Lower leg skin (tissue), 4 donors: ENCODE data around the gene S100A8. TPM values are rescaled to one million over a fixed set of nuclear protein-coding genes. Genes with fewer than 3 reads are reported as not detected.

Source experiments
- DNase-seq, 2 donors: peaks; one replicate each; pipeline ENCODE4 v3.0.0-alpha.2; 2019; ENCODE audit warnings: low spot score in 2 of 2
- H3K4me3 ChIP-seq: fragments of 200-600 bp; sonication (generic); 2 replicates; pipeline ENCODE4 v1.5.1; 2017; ENCODE audit warnings: mild to moderate bottlenecking, low read depth; ENCODE audit not compliant: poor library complexity, severe bottlenecking
- CTCF ChIP-seq, 3 donors: fragments of 450-650 bp; IDR thresholded peaks; one replicate each; pipeline ENCODE4 v1.5.1; 2016; ENCODE audit warnings: antibody characterized with exemption in 3 of 3, mild to moderate bottlenecking in 3 of 3, moderate library complexity in 2 of 3
- POLR2A ChIP-seq, 2 donors: fragments of 450-650 bp; IDR thresholded peaks; one replicate each; pipeline ENCODE4 v1.6.1; 2016 to 2017; ENCODE audit warnings: antibody characterized with exemption in 2 of 2, mild to moderate bottlenecking in 1 of 2, moderate library complexity in 1 of 2
- WGBS, 2 donors: methylation state at CpG; one replicate each; pipeline ENCODE4 v1.1.5; 2018; 5-methylcytosine and 5-hydroxymethylcytosine counted together
- intact Hi-C: fragments of 100-400 bp; cut with DNase I; formaldehyde crosslinking; loops from one replicate; pipeline ENCODE4 v1.15.0; 2023; ENCODE audit warnings: low total_unique reads
- total RNA-seq, 4 donors: library from RNA; depleted of rRNA; stranded (reverse); fragments of >200 nt; gene quantifications; one replicate each; pipeline ENCODE4 v1.1.0, GENCODE V29; 2016

The S100A8 gene
- total RNA-seq, 4 donors from 2014 or later = 1.3 to 14.3 (median 6.0) TPM

GRCh38 chr1:153432874-153433681 lies 42.2 kb upstream of the S100A8 start:
- intact Hi-C loops = no loop called here
- no peak for TF ChIP-seq CTCF (IDR thresholded peaks at IDR 0.05)
- no peak for TF ChIP-seq POLR2A (IDR thresholded peaks at IDR 0.05)
- 79 to 84% methylated on average over 9 of the region's 9 CpGs for WGBS, 2 donors
- H3K4me3 ChIP-seq = no peak overlapping the region
- peak in 1 of 2 donors; percentile 59 for DNase-seq

- no peak for TF ChIP-seq POLR2A (IDR thresholded peaks at IDR 0.05)
- no peak for TF ChIP-seq CTCF (IDR thresholded peaks at IDR 0.05)
- H3K4me3 ChIP-seq = no peak overlapping the region
- 47 to 50% methylated on average over 3 to 4 of the region's 4 CpGs for WGBS, 2 donors
- intact Hi-C loops = no loop called here
- DNase-seq = peak in 1 of 2 donors; percentile 53
Measured at GRCh38 chr1:153431928-153432327, 41.1 kb upstream of the S100A8 start.

GRCh38 chr1:153431427-153431826 lies 40.6 kb upstream of the S100A8 start:
- intact Hi-C loops = no loop called here
- DNase-seq = peak in 1 of 2 donors; percentile 25
- WGBS, 2 donors = 79 to 84% methylated on average over 3 of the region's 3 CpGs
- H3K4me3 ChIP-seq = no peak overlapping the region
- TF ChIP-seq CTCF (IDR thresholded peaks at IDR 0.05) (no peak), POLR2A (IDR thresholded peaks at IDR 0.05) (no peak)

- peak in 1 of 2 donors; percentile 15 for DNase-seq
- H3K4me3 ChIP-seq = no peak overlapping the region
- intact Hi-C loops = no loop called here
- TF ChIP-seq POLR2A (IDR thresholded peaks at IDR 0.05) = no peak
- no peak for TF ChIP-seq CTCF (IDR thresholded peaks at IDR 0.05)
- WGBS, 2 donors = 86% methylated on average over 17 of the region's 17 CpGs
Measured at GRCh38 chr1:153431002-153431401, 40.1 kb upstream of the S100A8 start.

GRCh38 chr1:153430561-153430960 lies 39.7 kb upstream of the S100A8 start:
- intact Hi-C loops = no loop called here
- no peak overlapping the region for H3K4me3 ChIP-seq
- WGBS, 2 donors = 83 to 86% methylated on average over 2 to 3 of the region's 3 CpGs
- TF ChIP-seq POLR2A (IDR thresholded peaks at IDR 0.05) (no peak), CTCF (IDR thresholded peaks at IDR 0.05) (no peak)
- DNase-seq = peak in 1 of 2 donors; percentile 77
